Naive thymus-derived CD4-positive, alpha-beta T cell (primary cell): ENCODE data around the gene NADSYN1. TPM values are rescaled to one million over a fixed set of nuclear protein-coding genes. Genes with fewer than 3 reads are reported as not detected.

Source experiments
- ATAC-seq: fragments of 150-1000 bp; cut with Tn5 transposase; 2 replicates; pipeline ENCODE4 v1.10.0; 2021; ENCODE audit warnings: mild to moderate bottlenecking, moderate library complexity
- CTCF ChIA-PET: fragments of 350-600 bp; sonication (Branson Sonifier 250); formaldehyde crosslinking; loops from one replicate; lab custom pipeline; 2021; ENCODE audit warnings: antibody characterized with exemption; lab: Charles Lee
- POLR2A ChIA-PET: fragments of 350-600 bp; sonication (Branson Sonifier 250); formaldehyde crosslinking; loops from one replicate; lab custom pipeline; 2021; ENCODE audit warnings: antibody characterized with exemption, inconsistent platforms; lab: Charles Lee
- DNase-seq, 9 donors: peaks; one replicate each; pipeline versions ENCODE4 v3.0.0 to v3.0.0-alpha.2; 2020 to 2022; ENCODE audit warnings: mixed read lengths in 1 of 9
- H3K27ac ChIP-seq: one replicate; pipeline ENCODE4 v1.7.0; 2013; ENCODE audit warnings: mild to moderate bottlenecking, low read depth, low read length, moderate library complexity
- H3K27me3 ChIP-seq, 2 donors: one replicate each; pipeline ENCODE4 v1.7.0; 2013; ENCODE audit warnings: low read length in 2 of 2, mild to moderate bottlenecking in 2 of 2, moderate library complexity in 2 of 2; ENCODE audit not compliant: control insufficient read depth in 2 of 2, insufficient read depth in 2 of 2
- H3K36me3 ChIP-seq, 3 experiments: 1 replicate in 2 of 3; 2 replicates in 1 of 3; pipeline ENCODE4 v1.7.0; 2013; ENCODE audit warnings: low read length in 3 of 3, mild to moderate bottlenecking in 3 of 3, moderate library complexity in 1 of 3; ENCODE audit not compliant: insufficient read depth in 3 of 3, control insufficient read depth in 2 of 3
- H3K4me1 ChIP-seq, 2 donors: one replicate each; pipeline ENCODE4 v1.7.0; 2013; ENCODE audit warnings: low read length in 2 of 2, mild to moderate bottlenecking in 2 of 2, moderate library complexity in 1 of 2; ENCODE audit not compliant: control insufficient read depth in 2 of 2, insufficient read depth in 2 of 2
- H3K4me3 ChIP-seq: 2 replicates; pipeline ENCODE4 v1.7.0; 2013; ENCODE audit warnings: mild to moderate bottlenecking, low read length
- H3K9me3 ChIP-seq, 3 experiments: 1 replicate in 2 of 3; 2 replicates in 1 of 3; pipeline ENCODE4 v1.7.0; 2013; ENCODE audit warnings: low read length in 3 of 3; ENCODE audit not compliant: control insufficient read depth in 2 of 3
- H3K27ac Mint-ChIP-seq, 9 donors: one replicate each; pipeline ENCODE4 v1.8.0; 2020 to 2022; ENCODE audit warnings: mixed read lengths in 9 of 9, mild to moderate bottlenecking in 8 of 9, moderate library complexity in 5 of 9, inconsistent platforms in 2 of 9
- H3K27me3 Mint-ChIP-seq, 5 donors: one replicate each; pipeline ENCODE4 v1.8.0; 2021 to 2022; ENCODE audit warnings: mixed read lengths in 5 of 5, mild to moderate bottlenecking in 1 of 5
- H3K36me3 Mint-ChIP-seq, 5 donors: one replicate each; pipeline ENCODE4 v1.8.0; 2020 to 2022; ENCODE audit warnings: mixed read lengths in 5 of 5, mild to moderate bottlenecking in 3 of 5, inconsistent platforms in 1 of 5
- H3K4me1 Mint-ChIP-seq, 7 donors: one replicate each; pipeline ENCODE4 v1.8.0; 2020 to 2022; ENCODE audit warnings: mixed read lengths in 7 of 7, mild to moderate bottlenecking in 3 of 7, inconsistent platforms in 1 of 7
- H3K4me3 Mint-ChIP-seq, 10 donors: one replicate each; pipeline ENCODE4 v1.8.0; 2020 to 2022; ENCODE audit warnings: mild to moderate bottlenecking in 10 of 10, mixed read lengths in 10 of 10, moderate library complexity in 6 of 10, inconsistent platforms in 2 of 10
- H3K9me3 Mint-ChIP-seq, 11 donors: one replicate each; pipeline ENCODE4 v1.8.0; 2020 to 2022; ENCODE audit warnings: mixed read lengths in 11 of 11, mild to moderate bottlenecking in 4 of 11, inconsistent platforms in 1 of 11, moderate library complexity in 1 of 11
- intact Hi-C, 2 donors: fragments of 100-400 bp; cut with micrococcal nuclease; formaldehyde crosslinking; loops; one replicate each; pipeline ENCODE4 v1.15.1; 2023
- polyA plus RNA-seq, 2 donors: library from polyadenylated mRNA; unstranded; fragments of 300-500 nt; fragmentation: Illumina TruSeq; gene quantifications; one replicate each; pipeline ENCODE4 v1.2.3, GENCODE V29; 2021
- total RNA-seq, 6 experiments: library from RNA in 5 of 6; stranded (reverse) in 5 of 6; gene quantifications; 1 replicate in 5 of 6; 2 replicates in 1 of 6; pipeline ENCODE4 v1.2.3 and lab custom pipeline; 2021 to 2026

The NADSYN1 gene
- total and polyA plus RNA-seq, 7 experiments from 2014 or later = 28.6 to 235 (median 121) TPM

DNA sequence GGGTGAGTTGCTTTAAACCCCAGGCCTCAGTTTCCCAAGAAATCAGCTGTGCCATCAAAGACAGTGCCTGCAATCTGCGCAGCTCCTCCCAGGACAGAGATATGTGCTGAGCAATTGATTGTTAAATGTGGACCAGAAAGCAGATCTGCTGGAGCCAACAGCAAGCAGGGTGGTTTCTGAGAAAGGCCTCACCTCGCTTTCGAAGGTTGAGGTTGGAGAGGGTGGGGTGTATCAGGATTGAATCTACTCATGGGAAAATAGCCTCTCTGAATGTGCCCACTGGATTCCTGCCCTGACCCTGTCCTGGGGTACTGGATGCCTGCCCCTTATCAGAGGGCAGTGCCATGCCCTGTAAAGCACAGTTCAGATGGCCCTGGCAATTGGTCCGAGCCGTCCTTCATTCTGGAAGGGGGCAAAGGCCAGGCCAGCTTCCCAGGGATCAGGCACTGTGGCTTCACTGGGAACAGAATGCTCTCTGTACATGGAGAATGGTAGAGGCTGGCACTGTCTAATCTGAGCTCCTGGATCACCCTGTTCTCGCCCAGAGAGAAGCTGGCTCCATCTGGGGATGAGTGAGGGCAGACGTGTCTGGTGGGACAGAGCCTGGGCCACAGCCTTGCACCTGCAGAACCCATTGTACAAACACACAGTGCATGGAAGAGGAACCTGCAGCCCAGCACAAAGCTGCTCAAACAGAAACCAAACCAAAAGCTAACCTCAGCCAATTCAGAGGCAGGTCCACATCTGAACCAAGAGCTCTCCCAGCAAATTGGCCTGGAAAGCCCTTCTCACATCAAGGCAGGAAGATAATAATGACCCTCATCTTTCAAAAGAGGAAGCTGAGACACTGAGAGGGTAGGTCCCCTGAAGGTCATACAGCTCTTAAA lies 20.0 kb upstream of the NADSYN1 start:
- H3K27me3 Mint-ChIP-seq = no peaks in the 10 kb centered on the region
- peaks cover 0 to 3% (median 0%) of the 10 kb centered on the region in 11 donors for H3K9me3 Mint-ChIP-seq
- Histone ChIP-seq H3K9me3 (no peaks in the 10 kb centered on the region), H3K4me3 (no peak overlapping the region), H3K36me3 (peaks cover 0 to 28% (median 0%) of the 10 kb centered on the region in 3 experiments), H3K4me1 (no peaks in the 10 kb centered on the region), H3K27me3 (no peaks in the 10 kb centered on the region), H3K27ac (no peak overlapping the region)
- DNase-seq (no peak), ATAC-seq (peak; percentile 2)
- H3K36me3 Mint-ChIP-seq = peaks cover 5 to 28% (median 5%) of the 10 kb centered on the region in 5 donors
- peak overlapping the region in 1 of 9 donors; percentile 50 for H3K27ac Mint-ChIP-seq
- intact Hi-C loops = no loop called here
- CTCF ChIA-PET = no interaction called here
- H3K4me1 Mint-ChIP-seq = no peaks in the 10 kb centered on the region
- POLR2A ChIA-PET = no interaction called here
- H3K4me3 Mint-ChIP-seq = no peak overlapping the region

DNA sequence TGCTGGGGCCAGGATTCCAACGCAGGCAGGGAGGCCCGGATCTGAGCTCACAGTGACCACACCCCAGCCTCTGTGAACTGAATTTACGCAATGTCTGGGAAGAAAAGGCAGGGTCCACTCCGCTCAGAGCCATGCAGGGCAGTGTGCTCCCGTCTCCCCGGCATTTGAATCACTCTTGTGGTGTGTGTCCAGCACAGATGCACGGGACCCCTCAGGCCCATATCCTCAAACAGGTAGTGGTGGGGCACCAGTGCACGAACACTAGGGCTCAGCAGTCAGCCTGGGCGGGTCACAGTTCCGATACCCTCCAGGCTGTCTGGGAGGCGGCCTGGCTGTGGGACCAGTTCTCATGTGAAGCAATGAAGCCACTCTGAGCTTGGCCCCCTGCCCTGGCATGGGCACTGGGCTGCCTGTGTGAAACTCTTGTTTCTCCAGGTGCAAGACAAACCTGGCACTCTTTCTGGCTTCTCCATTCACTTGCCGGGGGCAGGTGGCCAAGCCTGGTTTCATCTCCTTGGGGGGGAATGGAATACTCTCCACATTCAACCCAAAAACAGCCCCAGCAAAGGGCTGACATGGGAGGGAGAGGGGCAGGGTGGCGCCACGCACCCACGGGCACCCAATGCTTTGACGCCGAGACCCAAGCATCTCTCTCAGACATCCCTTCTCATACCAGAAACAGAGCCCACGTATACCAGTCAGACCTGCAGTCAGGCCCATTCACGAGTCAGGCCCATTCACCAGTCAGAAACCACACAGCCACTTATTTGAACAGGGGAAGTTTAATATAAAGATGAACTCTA lies 19.2 kb upstream of the NADSYN1 start:
- H3K4me1 ChIP-seq = no peaks in the 10 kb centered on the region
- H3K4me3 Mint-ChIP-seq = no peak overlapping the region
- H3K27me3 ChIP-seq = no peaks in the 10 kb centered on the region
- ATAC-seq = peak; percentile 21
- H3K36me3 Mint-ChIP-seq = peaks cover 5 to 33% (median 5%) of the 10 kb centered on the region in 5 donors
- no peaks in the 10 kb centered on the region for H3K27me3 Mint-ChIP-seq
- no peak overlapping the region for H3K27ac ChIP-seq
- H3K9me3 ChIP-seq = no peaks in the 10 kb centered on the region
- POLR2A ChIA-PET = no interaction called here
- H3K27ac Mint-ChIP-seq = no peak overlapping the region
- no peaks in the 10 kb centered on the region for H3K9me3 Mint-ChIP-seq
- H3K4me1 Mint-ChIP-seq = no peaks in the 10 kb centered on the region
- no peak overlapping the region for H3K4me3 ChIP-seq
- CTCF ChIA-PET = no interaction called here
- intact Hi-C loops = no loop called here
- H3K36me3 ChIP-seq = peaks cover 0 to 37% (median 0%) of the 10 kb centered on the region in 3 experiments
- no peak for DNase-seq

DNA sequence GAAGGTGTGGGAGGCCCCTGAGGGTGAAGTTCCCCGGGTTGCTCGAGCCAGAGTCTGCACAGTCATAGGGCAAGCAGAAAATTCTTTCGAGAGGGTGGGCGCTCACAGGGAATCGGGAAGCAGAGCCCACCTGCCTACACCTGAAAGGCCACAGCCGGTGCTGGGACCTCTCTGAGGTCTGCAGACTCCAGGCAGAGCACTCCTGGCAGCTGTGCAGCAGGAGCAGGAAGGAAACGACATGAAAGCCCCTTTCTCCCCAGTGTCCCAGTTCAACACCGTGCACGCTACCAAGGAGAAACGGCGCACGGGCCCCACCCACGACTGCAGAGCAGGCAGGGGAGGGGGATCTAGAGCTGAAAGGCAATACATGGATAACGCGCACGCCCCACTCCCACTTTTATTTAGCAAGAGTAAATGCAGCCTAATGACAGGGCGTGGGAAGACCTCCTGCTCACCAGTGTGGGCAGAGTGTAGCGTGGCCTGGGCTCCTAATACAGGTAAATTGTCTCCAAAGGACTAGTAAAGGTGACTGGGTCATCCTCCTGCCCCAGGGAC lies 18.4 kb upstream of the NADSYN1 start:
- no peaks in the 10 kb centered on the region for H3K4me1 ChIP-seq
- no peaks in the 10 kb centered on the region for H3K9me3 Mint-ChIP-seq
- ChIA-PET POLR2A (no interaction called here), CTCF (no interaction called here)
- peaks cover 0 to 45% (median 0%) of the 10 kb centered on the region in 3 experiments for H3K36me3 ChIP-seq
- DNase-seq = no peak
- ATAC-seq = no peak
- no peaks in the 10 kb centered on the region for H3K9me3 ChIP-seq
- no peak overlapping the region for H3K27ac Mint-ChIP-seq
- H3K27me3 Mint-ChIP-seq = no peaks in the 10 kb centered on the region
- no peak overlapping the region for H3K27ac ChIP-seq
- H3K4me3 Mint-ChIP-seq = no peak overlapping the region
- H3K4me3 ChIP-seq = no peak overlapping the region
- intact Hi-C loops = no loop called here
- H3K27me3 ChIP-seq = no peaks in the 10 kb centered on the region
- peaks cover 5 to 36% (median 8%) of the 10 kb centered on the region in 5 donors for H3K36me3 Mint-ChIP-seq
- no peaks in the 10 kb centered on the region for H3K4me1 Mint-ChIP-seq

DNA sequence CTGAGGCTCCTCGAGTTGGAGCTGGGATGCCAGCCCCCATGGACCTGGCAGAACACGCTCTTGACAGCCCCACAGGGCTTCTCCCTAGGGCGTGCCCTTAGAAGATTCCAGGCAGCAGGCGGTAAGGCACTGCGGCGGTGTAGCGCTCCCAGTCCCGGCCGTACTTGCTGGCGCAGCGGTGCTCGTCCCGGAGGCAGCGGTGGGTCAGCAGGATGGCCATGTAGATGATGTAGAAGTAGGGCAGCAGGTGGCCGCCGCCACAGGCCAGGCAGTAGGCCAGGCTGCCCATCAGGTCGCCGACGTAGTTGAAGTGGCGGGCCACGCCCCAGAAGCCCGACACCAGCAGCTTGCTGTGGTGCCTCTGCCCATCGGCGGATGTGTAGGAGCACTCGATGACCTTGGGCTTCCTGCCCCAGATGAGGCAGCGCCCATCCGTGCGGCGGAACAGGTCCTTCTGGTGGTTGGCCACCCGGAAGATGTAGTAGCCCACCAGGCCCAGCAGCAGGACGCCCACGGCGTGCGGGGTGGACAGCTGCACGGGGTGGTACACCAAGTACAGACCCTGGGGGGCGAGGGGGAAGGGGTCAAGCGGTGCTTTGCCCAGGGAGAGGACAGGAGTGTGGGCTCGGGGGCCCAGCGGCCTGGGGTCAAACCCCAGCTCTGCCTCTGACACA lies 17.6 kb upstream of the NADSYN1 start:
- ChIA-PET CTCF (no interaction called here), POLR2A (no interaction called here)
- intact Hi-C loops = no loop called here

DNA sequence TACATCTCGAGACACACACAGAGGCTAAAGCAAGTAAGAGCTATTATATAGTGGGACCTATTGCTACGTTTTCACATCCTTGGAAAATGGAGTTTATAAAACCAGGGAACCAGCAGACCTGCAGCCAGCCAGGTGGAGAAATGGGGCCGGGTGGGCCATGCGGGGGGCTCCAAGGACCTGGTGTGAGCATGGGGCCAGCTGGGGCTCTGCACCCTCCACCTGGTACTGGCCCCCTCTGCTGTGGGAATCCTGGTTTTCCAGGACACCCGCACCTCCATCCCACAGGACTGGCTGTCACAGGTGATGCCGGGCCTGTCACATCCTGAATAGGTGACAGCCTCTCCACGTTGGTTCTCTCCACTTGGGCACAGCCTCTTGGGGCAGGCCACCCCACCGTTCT lies 16.1 kb upstream of the NADSYN1 start:
- no peak overlapping the region for H3K27ac ChIP-seq
- peaks cover 5 to 49% (median 16%) of the 10 kb centered on the region in 5 donors for H3K36me3 Mint-ChIP-seq
- H3K4me3 Mint-ChIP-seq = no peak overlapping the region
- ATAC-seq = no peak
- H3K9me3 Mint-ChIP-seq = no peaks in the 10 kb centered on the region
- H3K4me1 ChIP-seq = no peaks in the 10 kb centered on the region
- ChIA-PET CTCF (no interaction called here), POLR2A (no interaction called here)
- no peaks in the 10 kb centered on the region for H3K27me3 ChIP-seq
- no peaks in the 10 kb centered on the region for H3K27me3 Mint-ChIP-seq
- intact Hi-C loops = no loop called here
- DNase-seq = no peak
- no peak overlapping the region for H3K27ac Mint-ChIP-seq
- no peak overlapping the region for H3K4me3 ChIP-seq
- H3K4me1 Mint-ChIP-seq = peaks cover 0 to 3% (median 0%) of the 10 kb centered on the region in 7 donors
- H3K36me3 ChIP-seq = peaks cover 0 to 67% (median 0%) of the 10 kb centered on the region in 3 experiments
- no peaks in the 10 kb centered on the region for H3K9me3 ChIP-seq

More for the DNA sequence above, 17.6 kb upstream of the NADSYN1 start:
- ATAC-seq (no peak), DNase-seq (no peak)
- Histone ChIP-seq H3K4me1 (no peaks in the 10 kb centered on the region), H3K9me3 (no peaks in the 10 kb centered on the region), H3K27me3 (no peaks in the 10 kb centered on the region), H3K4me3 (no peak overlapping the region), H3K27ac (no peak overlapping the region), H3K36me3 (peaks cover 0 to 52% (median 0%) of the 10 kb centered on the region in 3 experiments)
- no peaks in the 10 kb centered on the region for H3K9me3 Mint-ChIP-seq
- peaks cover 0 to 3% (median 0%) of the 10 kb centered on the region in 7 donors for H3K4me1 Mint-ChIP-seq
- H3K27ac Mint-ChIP-seq = no peak overlapping the region
- peaks cover 5 to 41% (median 13%) of the 10 kb centered on the region in 5 donors for H3K36me3 Mint-ChIP-seq
- H3K4me3 Mint-ChIP-seq = no peak overlapping the region
- no peaks in the 10 kb centered on the region for H3K27me3 Mint-ChIP-seq

DNA sequence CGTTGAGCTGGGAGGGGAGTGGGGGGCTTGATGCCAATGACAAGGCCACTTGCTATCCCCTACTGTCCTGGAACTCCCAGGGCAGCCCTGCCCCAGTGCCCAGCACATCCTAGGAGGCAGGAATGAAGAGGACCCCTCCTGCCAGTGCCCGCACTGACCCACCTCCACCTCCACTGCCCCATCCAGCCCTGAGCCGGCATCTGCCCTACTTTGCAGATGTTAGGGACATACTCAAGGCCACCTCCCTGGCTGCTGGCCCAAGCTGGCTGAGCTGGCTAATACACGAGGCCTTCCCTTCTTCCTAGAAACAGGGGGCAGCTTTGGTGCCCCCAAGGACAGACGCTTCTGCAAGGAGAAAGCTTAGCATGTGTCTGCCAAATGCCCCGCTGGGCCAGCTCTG lies 15.6 kb upstream of the NADSYN1 start:
- Histone ChIP-seq H3K27ac (no peak overlapping the region), H3K27me3 (no peaks in the 10 kb centered on the region), H3K4me1 (no peaks in the 10 kb centered on the region), H3K9me3 (no peaks in the 10 kb centered on the region), H3K4me3 (no peak overlapping the region), H3K36me3 (peaks cover 0 to 71% (median 0%) of the 10 kb centered on the region in 3 experiments)
- H3K4me1 Mint-ChIP-seq = peaks cover 0 to 5% (median 0%) of the 10 kb centered on the region in 7 donors
- H3K27me3 Mint-ChIP-seq = no peaks in the 10 kb centered on the region
- peaks cover 5 to 52% (median 20%) of the 10 kb centered on the region in 5 donors for H3K36me3 Mint-ChIP-seq
- H3K27ac Mint-ChIP-seq = no peak overlapping the region
- H3K9me3 Mint-ChIP-seq = no peaks in the 10 kb centered on the region
- ChIA-PET CTCF (no interaction called here), POLR2A (no interaction called here)
- ATAC-seq = no peak
- no peak for DNase-seq
- intact Hi-C loops = no loop called here
- no peak overlapping the region for H3K4me3 Mint-ChIP-seq
